CD14-positive monocyte (primary cell): Measurements from ENCODE around the gene PRR22. TPM values are rescaled to one million over a fixed set of nuclear protein-coding genes. Genes with fewer than 3 reads are reported as not detected.

Source experiments
- DNase-seq, 3 donors: peaks; one replicate each; pipeline ENCODE4 v3.0.0-alpha.2; 2011 to 2022
- H2AFZ ChIP-seq: 2 replicates; pipeline ENCODE4 v1.6.0; 2012; ENCODE audit warnings: mild to moderate bottlenecking, low read depth, low read length, inconsistent platforms; ENCODE audit not compliant: insufficient read depth, poor library complexity, severe bottlenecking
- H3K27ac ChIP-seq, 2 donors: 1 replicate in 1 of 2; 2 replicates in 1 of 2; pipeline ENCODE4 v1.5.1; 2012 to 2013; ENCODE audit warnings: low read length in 2 of 2, control low read depth in 1 of 2, inconsistent platforms in 1 of 2, low read depth in 1 of 2, mild to moderate bottlenecking in 1 of 2
- H3K27me3 ChIP-seq, 2 donors: one replicate each; pipeline versions ENCODE4 v1.6.0 to v1.6.1; 2011 to 2013; ENCODE audit warnings: low read length in 2 of 2; ENCODE audit not compliant: control insufficient read depth in 2 of 2, insufficient read depth in 2 of 2
- H3K36me3 ChIP-seq, 2 donors: replicated peaks in 1 of 2; 1 replicate in 1 of 2; 2 replicates in 1 of 2; pipeline versions ENCODE4 v1.5.1 to v1.6.1; 2012 to 2013; ENCODE audit warnings: low read length in 2 of 2, control low read depth in 1 of 2, inconsistent platforms in 1 of 2, mild to moderate bottlenecking in 1 of 2; ENCODE audit not compliant: insufficient read depth in 2 of 2, control insufficient read depth in 1 of 2
- H3K4me1 ChIP-seq, 2 donors: 1 replicate in 1 of 2; 2 replicates in 1 of 2; pipeline versions ENCODE4 v1.5.1 to v1.6.1; 2012 to 2013; ENCODE audit warnings: low read length in 2 of 2, control low read depth in 1 of 2, inconsistent platforms in 1 of 2, mild to moderate bottlenecking in 1 of 2, moderate library complexity in 1 of 2; ENCODE audit not compliant: insufficient read depth in 2 of 2, control insufficient read depth in 1 of 2
- H3K4me2 ChIP-seq: replicated peaks from 2 replicates; pipeline ENCODE3; 2012; ENCODE audit warnings: low read length, moderate library complexity, mild to moderate bottlenecking; ENCODE audit not compliant: poor library complexity, severe bottlenecking; ENCODE audit errors: extremely low read depth
- H3K4me3 ChIP-seq, 3 experiments: fragments of 200-600 bp in 1 of 3; sonication (generic) in 1 of 3; replicated peaks in 1 of 3; 1 replicate in 2 of 3; 2 replicates in 1 of 3; pipeline ENCODE4 v1.5.1; 2011 to 2013; ENCODE audit warnings: low read length in 3 of 3, mild to moderate bottlenecking in 3 of 3, control low read depth in 2 of 3, low read depth in 2 of 3, inconsistent platforms in 1 of 3, moderate library complexity in 1 of 3
- H3K79me2 ChIP-seq: 2 replicates; pipeline ENCODE4 v1.6.0; 2012; ENCODE audit warnings: mild to moderate bottlenecking, control low read depth, inconsistent platforms, low read length, moderate library complexity; ENCODE audit not compliant: insufficient read depth
- H3K9ac ChIP-seq: 2 replicates; pipeline ENCODE4 v1.6.0; 2017; ENCODE audit warnings: low read length, mild to moderate bottlenecking; ENCODE audit not compliant: insufficient read depth, poor library complexity, severe bottlenecking
- H3K9me3 ChIP-seq, 2 donors: replicated peaks in 1 of 2; 1 replicate in 1 of 2; 2 replicates in 1 of 2; pipeline versions ENCODE4 v1.5.1 to v1.6.1; 2012 to 2013; ENCODE audit warnings: low read length in 2 of 2, control low read depth in 1 of 2; ENCODE audit not compliant: control insufficient read depth in 1 of 2, insufficient read depth in 1 of 2
- H4K20me1 ChIP-seq: 2 replicates; pipeline ENCODE4 v1.6.0; 2012; ENCODE audit warnings: mild to moderate bottlenecking, low read length, control low read depth, moderate library complexity; ENCODE audit not compliant: insufficient read depth
- H3K27ac Mint-ChIP-seq, 7 donors: one replicate each; pipeline ENCODE4 v1.8.0; 2020; ENCODE audit warnings: mild to moderate bottlenecking in 7 of 7, mixed read lengths in 7 of 7, moderate library complexity in 6 of 7, inconsistent platforms in 2 of 7
- H3K27me3 Mint-ChIP-seq, 3 donors: one replicate each; pipeline ENCODE4 v1.8.0; 2021 to 2022; ENCODE audit warnings: low read depth in 3 of 3, mild to moderate bottlenecking in 3 of 3, mixed read lengths in 3 of 3, moderate library complexity in 3 of 3, inconsistent platforms in 1 of 3
- H3K36me3 Mint-ChIP-seq, 2 donors: one replicate each; pipeline ENCODE4 v1.8.0; 2020; ENCODE audit warnings: mixed read lengths in 2 of 2, inconsistent platforms in 1 of 2, mild to moderate bottlenecking in 1 of 2
- H3K4me1 Mint-ChIP-seq: one replicate; pipeline ENCODE4 v1.8.0; 2020; ENCODE audit warnings: mild to moderate bottlenecking, mixed read lengths
- H3K4me3 Mint-ChIP-seq, 2 donors: one replicate each; pipeline ENCODE4 v1.8.0; 2020; ENCODE audit warnings: mild to moderate bottlenecking in 2 of 2, mixed read lengths in 2 of 2, moderate library complexity in 1 of 2
- H3K9me3 Mint-ChIP-seq, 7 donors: one replicate each; pipeline ENCODE4 v1.8.0; 2020 to 2022; ENCODE audit warnings: mixed read lengths in 7 of 7, mild to moderate bottlenecking in 6 of 7, moderate library complexity in 6 of 7, inconsistent platforms in 2 of 7
- WGBS: methylation state at CpG from one replicate; pipeline ENCODE4 v1.1.5; 2013; ENCODE audit warnings: missing lambda C conversion rate; ENCODE audit not compliant: insufficient coverage; 5-methylcytosine and 5-hydroxymethylcytosine counted together
- intact Hi-C, 2 donors: fragments of 100-400 bp; cut with micrococcal nuclease; formaldehyde crosslinking; loops; one replicate each; pipeline versions ENCODE4 v1.15.0 to v1.15.1; 2023
- polyA plus RNA-seq, 3 donors: library from polyadenylated mRNA; depleted of rRNA in 1 of 3; unstranded in 2 of 3; stranded (reverse) in 1 of 3; fragments of 300-500 nt in 2 of 3; fragments of >200 nt in 1 of 3; fragmentation: Illumina TruSeq in 2 of 3; gene quantifications; 1 replicate in 2 of 3; 2 replicates in 1 of 3; pipeline ENCODE4 v1.2.3, GENCODE V29; 2012 to 2021
- TF ChIP-seq, protein P1 (sequence below): fragments of 200-600 bp; IDR thresholded peaks from one replicate; pipeline ENCODE4 v1.8.0; 2022; ENCODE audit warnings: antibody characterized with exemption, mild to moderate bottlenecking

Gene PRR22
- polyA plus RNA-seq, 3 donors: 0.15 to 1.6 TPM; not detected in 1

DNA sequence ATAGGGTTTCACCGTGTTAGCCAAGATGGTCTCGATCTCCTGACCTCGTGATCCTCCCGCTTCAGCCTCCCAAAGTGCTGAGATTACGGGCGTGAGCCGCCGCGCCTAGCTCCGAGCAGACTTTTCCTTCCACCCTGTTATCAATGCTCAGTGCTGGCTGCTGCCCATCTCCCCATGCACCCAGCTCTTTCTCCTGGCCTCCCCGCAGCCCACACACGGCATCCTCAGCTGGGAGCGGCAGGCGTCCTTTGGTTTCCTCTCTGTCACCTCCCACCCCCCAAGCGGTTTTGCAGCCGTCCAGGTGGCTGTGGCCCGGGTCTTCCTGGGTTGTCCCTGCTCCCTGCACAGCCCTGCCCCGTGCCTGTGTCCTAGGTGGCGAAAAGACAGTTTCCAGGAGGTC lies 12.1 kb downstream of the PRR22 start:
- Histone ChIP-seq H3K36me3 (no peaks in the 10 kb centered on the region), H3K9ac (no peak overlapping the region), H3K27me3 (no peaks in the 10 kb centered on the region), H4K20me1 (no peaks in the 10 kb centered on the region), H3K4me2 (no peak overlapping the region), H3K79me2 (no peaks in the 10 kb centered on the region), H3K4me3 (no peak overlapping the region), H2AFZ (no peak overlapping the region), H3K27ac (no peak overlapping the region), H3K9me3 (no peaks in the 10 kb centered on the region), H3K4me1 (no peaks in the 10 kb centered on the region)
- Mint-ChIP-seq H3K9me3 (peaks cover 0 to 2% (median 0%) of the 10 kb centered on the region in 7 donors), H3K4me1 (no peaks in the 10 kb centered on the region), H3K27me3 (peaks cover 2 to 14% (median 9%) of the 10 kb centered on the region in 3 donors), H3K27ac (no peak overlapping the region), H3K36me3 (no peaks in the 10 kb centered on the region), H3K4me3 (no peak overlapping the region)
- no peak for DNase-seq
- TF ChIP-seq, protein P1, sequence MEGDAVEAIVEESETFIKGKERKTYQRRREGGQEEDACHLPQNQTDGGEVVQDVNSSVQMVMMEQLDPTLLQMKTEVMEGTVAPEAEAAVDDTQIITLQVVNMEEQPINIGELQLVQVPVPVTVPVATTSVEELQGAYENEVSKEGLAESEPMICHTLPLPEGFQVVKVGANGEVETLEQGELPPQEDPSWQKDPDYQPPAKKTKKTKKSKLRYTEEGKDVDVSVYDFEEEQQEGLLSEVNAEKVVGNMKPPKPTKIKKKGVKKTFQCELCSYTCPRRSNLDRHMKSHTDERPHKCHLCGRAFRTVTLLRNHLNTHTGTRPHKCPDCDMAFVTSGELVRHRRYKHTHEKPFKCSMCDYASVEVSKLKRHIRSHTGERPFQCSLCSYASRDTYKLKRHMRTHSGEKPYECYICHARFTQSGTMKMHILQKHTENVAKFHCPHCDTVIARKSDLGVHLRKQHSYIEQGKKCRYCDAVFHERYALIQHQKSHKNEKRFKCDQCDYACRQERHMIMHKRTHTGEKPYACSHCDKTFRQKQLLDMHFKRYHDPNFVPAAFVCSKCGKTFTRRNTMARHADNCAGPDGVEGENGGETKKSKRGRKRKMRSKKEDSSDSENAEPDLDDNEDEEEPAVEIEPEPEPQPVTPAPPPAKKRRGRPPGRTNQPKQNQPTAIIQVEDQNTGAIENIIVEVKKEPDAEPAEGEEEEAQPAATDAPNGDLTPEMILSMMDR: no peak
- 85% methylated on average over 11 of the region's 19 CpGs for WGBS
- intact Hi-C loops: no loop called here

DNA sequence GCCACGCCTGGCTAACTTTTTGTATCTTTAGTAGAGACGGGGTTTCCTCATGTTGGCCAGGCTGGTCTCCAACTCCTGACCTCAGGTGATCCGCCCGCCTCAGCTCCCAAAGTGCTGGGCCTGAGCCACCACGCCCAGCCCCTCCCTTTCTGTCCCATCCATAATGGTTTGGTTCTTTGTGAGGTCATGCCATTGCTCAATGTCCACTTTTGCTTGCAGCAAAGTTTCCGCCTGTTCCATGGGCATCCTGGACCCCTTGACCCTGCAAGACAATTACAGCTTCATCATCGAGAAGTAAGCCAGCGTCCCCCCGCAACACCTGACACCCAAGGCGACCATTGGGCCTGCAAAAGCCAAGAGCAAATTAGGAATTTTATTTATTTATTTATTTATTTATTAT lies 16.6 kb downstream of the PRR22 start:
- DNase-seq: no peak
- H3K4me2 ChIP-seq: no peak overlapping the region
- no peaks in the 10 kb centered on the region for H3K4me1 ChIP-seq
- intact Hi-C loops: no loop called here
- WGBS: 100% methylated on average over 2 of the region's 10 CpGs
- no peaks in the 10 kb centered on the region for H4K20me1 ChIP-seq
- TF ChIP-seq, protein P1: no peak
- H3K4me3 Mint-ChIP-seq: no peak overlapping the region
- no peak overlapping the region for H2AFZ ChIP-seq
- H3K36me3 ChIP-seq: no peaks in the 10 kb centered on the region
- no peak overlapping the region for H3K27ac Mint-ChIP-seq
- no peak overlapping the region for H3K4me3 ChIP-seq
- peaks cover 0 to 4% (median 0%) of the 10 kb centered on the region in 7 donors for H3K9me3 Mint-ChIP-seq
- no peaks in the 10 kb centered on the region for H3K27me3 ChIP-seq
- no peaks in the 10 kb centered on the region for H3K9me3 ChIP-seq
- no peak overlapping the region for H3K9ac ChIP-seq
- no peak overlapping the region for H3K27ac ChIP-seq
- H3K79me2 ChIP-seq: no peaks in the 10 kb centered on the region
- no peaks in the 10 kb centered on the region for H3K36me3 Mint-ChIP-seq
- H3K4me1 Mint-ChIP-seq: no peaks in the 10 kb centered on the region
- peaks cover 4 to 7% (median 5%) of the 10 kb centered on the region in 3 donors for H3K27me3 Mint-ChIP-seq
